HepG2 (cell line): ENCODE results near the gene ZNF678. TPM values are rescaled to one million over a fixed set of nuclear protein-coding genes. Genes with fewer than 3 reads are reported as not detected.

Experiments used
- ATAC-seq: fragments of 200-7000 bp; cut with Tn5 transposase; 3 replicates; pipeline ENCODE4 v1.9.1; 2020; ENCODE audit warnings: mild to moderate bottlenecking, moderate library complexity
- BruUV-seq: library from RNA; stranded (reverse); fragments of 400-500 nt; replicated peaks from 2 replicates; lab custom pipeline; 2021; lab: Mats Ljungman, UMichigan
- CTCF ChIA-PET: fragments of 300-600 bp; formaldehyde crosslinking; extraction: SDS; loops from one replicate; lab custom pipeline; 2021; ENCODE audit warnings: low total read pairs, inconsistent platforms, low intra/inter-chr PET ratio; lab: Yijun Ruan, JAX
- POLR2A ChIA-PET: fragments of 350-600 bp; sonication (Branson Sonifier 250); formaldehyde crosslinking; loops from one replicate; lab custom pipeline; 2020; ENCODE audit warnings: antibody characterized with exemption, inconsistent platforms; lab: Yijun Ruan, JAX
- DNase-seq: peaks from one replicate; pipeline ENCODE4 v3.0.0-alpha.2; 2015; ENCODE audit warnings: low spot score
- FAIRE-seq: peaks from 3 replicates; lab custom pipeline; 2011; peaks lifted over from hg19 to GRCh38; lab: Jason Lieb, UNC
- H2AFZ ChIP-seq: one replicate; pipeline ENCODE4 v1.6.1; 2011; ENCODE audit warnings: low read length, inconsistent platforms
- H3K27ac ChIP-seq: fragments of 300-600 bp; 3 replicates; pipeline ENCODE4 v1.8.0; 2011; ENCODE audit warnings: mixed run types, mild to moderate bottlenecking, mixed read lengths, low read length, inconsistent platforms; ENCODE audit not compliant: insufficient read depth; ENCODE audit errors: extremely low read length
- H3K27me3 ChIP-seq, 2 experiments: fragments of 200-600 bp in 1 of 2; 2 replicates in 1 of 2; 3 replicates in 1 of 2; pipeline versions ENCODE4 v1.6.0 to v1.8.0; 2011; ENCODE audit warnings: low read length in 2 of 2, mild to moderate bottlenecking in 2 of 2, moderate library complexity in 2 of 2, inconsistent platforms in 1 of 2; ENCODE audit not compliant: insufficient read depth in 2 of 2, control insufficient read depth in 1 of 2
- H3K36me3 ChIP-seq, 2 experiments: fragments of 200-600 bp in 1 of 2; replicated peaks in 1 of 2; 2 replicates in 1 of 2; 3 replicates in 1 of 2; pipeline versions ENCODE4 v1.5.1 to v1.8.0; 2011; ENCODE audit warnings: low read length in 2 of 2, inconsistent platforms in 1 of 2; ENCODE audit not compliant: insufficient read depth in 2 of 2, control insufficient read depth in 1 of 2
- H3K4me1 ChIP-seq: 2 replicates; pipeline ENCODE4 v1.5.1; 2012; ENCODE audit warnings: low read length, inconsistent platforms; ENCODE audit not compliant: insufficient read depth
- H3K4me2 ChIP-seq: 2 replicates; pipeline ENCODE4 v1.6.0; 2011; ENCODE audit warnings: low read depth, low read length, inconsistent platforms
- H3K4me3 ChIP-seq, 3 experiments: fragments of 200-600 bp in 1 of 3; sonication (generic), shearing (Covaris generic) in 1 of 3; replicated peaks in 1 of 3; 2 replicates each; pipeline ENCODE4 v1.5.1; 2011 to 2016; ENCODE audit warnings: low read length in 3 of 3, inconsistent platforms in 2 of 3, low read depth in 2 of 3, mild to moderate bottlenecking in 2 of 3, control low read depth in 1 of 3, mixed read lengths in 1 of 3; ENCODE audit not compliant: insufficient read depth in 1 of 3
- H3K79me2 ChIP-seq: one replicate; pipeline ENCODE4 v1.6.1; 2011; ENCODE audit warnings: low read length, inconsistent platforms; ENCODE audit not compliant: insufficient read depth
- H3K9ac ChIP-seq: 2 replicates; pipeline ENCODE4 v1.6.0; 2011; ENCODE audit warnings: mild to moderate bottlenecking, low read depth, low read length, inconsistent platforms; ENCODE audit not compliant: insufficient read depth
- H3K9me3 ChIP-seq: 2 replicates; pipeline ENCODE4 v1.5.1; 2012; ENCODE audit warnings: mild to moderate bottlenecking, low read length
- H4K20me1 ChIP-seq: 2 replicates; pipeline ENCODE4 v1.6.0; 2011; ENCODE audit warnings: inconsistent platforms, mild to moderate bottlenecking, low read length, moderate library complexity; ENCODE audit not compliant: insufficient read depth
- ATM ChIP-seq: fragments of 450-650 bp; IDR thresholded peaks from 2 replicates; pipeline ENCODE4 v1.7.1; 2017; ENCODE audit warnings: mild to moderate bottlenecking, borderline replicate concordance
- KLF11 ChIP-seq: IDR thresholded peaks from 2 replicates; pipeline ENCODE4 v1.6.1; 2016; ENCODE audit warnings: missing compliant biosample characterization
- SMARCC2 ChIP-seq: fragments of 450-650 bp; IDR thresholded peaks from 2 replicates; pipeline ENCODE4 v1.6.1; 2017; ENCODE audit warnings: antibody characterized with exemption, mild to moderate bottlenecking
- ZFP36 ChIP-seq: fragments of 150-350 bp; IDR thresholded peaks from 2 replicates; pipeline ENCODE4 v1.6.1; 2018; ENCODE audit warnings: borderline replicate concordance, low read length, low read depth; ENCODE audit not compliant: partially characterized antibody
- ZNF10 ChIP-seq: sonication (generic); formaldehyde crosslinking; IDR thresholded peaks from 2 replicates; pipeline ENCODE4 v1.4.0; 2020; ENCODE audit warnings: mild to moderate bottlenecking, low read depth, missing genetic modification reagents, borderline replicate concordance
- ZNF18 ChIP-seq: sonication (generic); formaldehyde crosslinking; IDR thresholded peaks from 2 replicates; pipeline ENCODE4 v1.8.0; 2022; ENCODE audit warnings: mild to moderate bottlenecking, missing genetic modification reagents; ENCODE audit not compliant: insufficient replicate concordance
- WGBS: methylation state at CpG from one replicate; pipeline ENCODE4 v1.1.6; 2017; ENCODE audit warnings: low lambda C conversion rate; 5-methylcytosine and 5-hydroxymethylcytosine counted together
- in situ Hi-C: cut with HindIII; loops from 2 replicates; pipeline ENCODE4 v1.10.0; 2017; ENCODE audit warnings: low pct_unique_long_range_greater_than_20kb; ENCODE audit not compliant: extremely low pct_ligation_motif_present
- intact Hi-C: fragments of 100-400 bp; cut with micrococcal nuclease; formaldehyde crosslinking; loops from one replicate; pipeline ENCODE4 v1.10.0; 2022; ENCODE audit not compliant: unreplicated experiment
- polyA plus RNA-seq, 8 experiments: library from polyadenylated mRNA; depleted of rRNA in 3 of 8; stranded (reverse) in 7 of 8; unstranded in 1 of 8; fragments of >200 nt; fragmentation: Illumina TruSeq in 4 of 8; extraction: Trizol in 4 of 8; gene quantifications; 2 replicates each; pipeline versions ENCODE4 v1.2.1 to v1.2.3, GENCODE V29; 2011 to 2016; ENCODE audit warnings: low read depth in 4 of 8, missing spikeins in 1 of 8, mixed read lengths in 1 of 8; ENCODE audit not compliant: insufficient read depth in 1 of 8
- total RNA-seq, 5 experiments: library from RNA; depleted of rRNA; stranded (reverse); fragments of >200 nt; fragmentation: Illumina TruSeq; extraction: Trizol; gene quantifications; 2 replicates each; pipeline ENCODE4 v1.2.3, GENCODE V29; 2016; ENCODE audit warnings: low read depth in 1 of 5
- TF ChIP-seq, protein P1 (sequence below): sonication (generic); formaldehyde crosslinking; IDR thresholded peaks from 2 replicates; pipeline ENCODE4 v1.4.0; 2020; ENCODE audit warnings: missing genetic modification reagents

ZNF678 gene
- total and polyA plus RNA-seq, 2 of the 13 experiments (the other 11 are each of a cell fraction or from before 2014, with no cell fraction given): 2.0 to 7.6 TPM

GRCh38 chr1:227562037-227562436 is 1.3 kb upstream of the ZNF678 start (continued):
- TF ChIP-seq ATM: no peak
- no peak for TF ChIP-seq ZFP36
- TF ChIP-seq ZNF10: no peak
- TF ChIP-seq ZNF18 (CRISPR knock-in tag): no peak

DNA sequence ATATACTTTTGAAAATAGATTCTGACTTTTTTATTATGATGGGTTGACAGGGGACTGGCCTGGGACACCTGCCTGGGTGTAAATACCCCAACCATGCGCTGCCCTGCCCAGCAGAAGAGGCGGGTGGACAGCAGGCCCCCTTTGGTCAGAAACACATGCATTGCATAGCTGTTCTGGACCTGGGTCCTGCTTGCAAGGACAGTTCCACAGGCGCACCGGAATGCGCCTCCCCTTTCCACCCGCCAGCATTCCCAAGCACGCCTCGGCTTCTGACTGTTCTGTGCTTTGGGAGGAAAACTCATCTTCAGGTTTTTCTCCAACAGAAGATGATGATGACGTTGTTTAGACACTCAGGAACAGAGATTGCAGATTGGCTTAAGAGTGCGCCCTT is 428 bp upstream of the ZNF678 start:
- BruUV-seq: no TSS peak
- DNase-seq (no peak), ATAC-seq (no peak), FAIRE-seq (no peak)
- 98% methylated on average over 10 of the region's 10 CpGs for WGBS
- 0 out of 2 replicates have a peak, but pooled peaks have one; percentile 2 for TF ChIP-seq KLF11 (CRISPR knock-in tag)
- TF ChIP-seq, protein P1, sequence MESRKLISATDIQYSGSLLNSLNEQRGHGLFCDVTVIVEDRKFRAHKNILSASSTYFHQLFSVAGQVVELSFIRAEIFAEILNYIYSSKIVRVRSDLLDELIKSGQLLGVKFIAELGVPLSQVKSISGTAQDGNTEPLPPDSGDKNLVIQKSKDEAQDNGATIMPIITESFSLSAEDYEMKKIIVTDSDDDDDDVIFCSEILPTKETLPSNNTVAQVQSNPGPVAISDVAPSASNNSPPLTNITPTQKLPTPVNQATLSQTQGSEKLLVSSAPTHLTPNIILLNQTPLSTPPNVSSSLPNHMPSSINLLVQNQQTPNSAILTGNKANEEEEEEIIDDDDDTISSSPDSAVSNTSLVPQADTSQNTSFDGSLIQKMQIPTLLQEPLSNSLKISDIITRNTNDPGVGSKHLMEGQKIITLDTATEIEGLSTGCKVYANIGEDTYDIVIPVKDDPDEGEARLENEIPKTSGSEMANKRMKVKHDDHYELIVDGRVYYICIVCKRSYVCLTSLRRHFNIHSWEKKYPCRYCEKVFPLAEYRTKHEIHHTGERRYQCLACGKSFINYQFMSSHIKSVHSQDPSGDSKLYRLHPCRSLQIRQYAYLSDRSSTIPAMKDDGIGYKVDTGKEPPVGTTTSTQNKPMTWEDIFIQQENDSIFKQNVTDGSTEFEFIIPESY (CRISPR knock-in tag): 0 out of 2 replicates have a peak, but pooled peaks have one; percentile 28
- no peak for TF ChIP-seq SMARCC2
- no peaks in the 10 kb centered on the region for H4K20me1 ChIP-seq
- peaks cover 9% of the 10 kb centered on the region for H3K79me2 ChIP-seq
- H3K4me1 ChIP-seq: peaks cover 15% of the 10 kb centered on the region
- in situ Hi-C loops: no loop called here
- H3K27ac ChIP-seq: peak overlapping the region; percentile 93
- no peak overlapping the region for H2AFZ ChIP-seq
- H3K4me3 ChIP-seq: peak overlapping the region in 1 of 3 experiments; percentile 83; a peak in 2 of 6 replicates
- H3K27me3 ChIP-seq: no peaks in the 10 kb centered on the region; a peak in 1 of 5 replicates
- ChIA-PET POLR2A (interaction anchor here (0.7 to 1.6 kb wide), 2 partner anchors 18 to 20 kb away, joined by 3 to 11 read pairs; no protein-coding TSS in a partner anchor), CTCF (no interaction called here)
- peak overlapping the region; percentile 77 for H3K4me2 ChIP-seq
- H3K36me3 ChIP-seq: no peaks in the 10 kb centered on the region
- no peaks in the 10 kb centered on the region; the same call in 1 of the 2 replicates for H3K9me3 ChIP-seq
- intact Hi-C loops: loop anchor here (1.0 kb wide), 1 partner anchor 165 kb away; no protein-coding TSS in a partner anchor
- no peak overlapping the region for H3K9ac ChIP-seq
